Inflammatory macrophage (primary cell): ENCODE measurements around the gene DCAF17.
"Not testable (repeated sequence)": the region's sequence is repeated elsewhere in the genome, so short reads cannot be mapped to it uniquely, and the experiment has no call there.

Source experiments
- DNase-seq, 2 donors: peaks; one replicate each; pipeline ENCODE4 v3.0.0-alpha.2; 2020 to 2022

Gene DCAF17

GRCh38 chr2:171514908-171515582 is 81.0 kb downstream of the DCAF17 start:
- DNase-seq = no peak

GRCh38 chr2:171515672-171516298 is 81.8 kb downstream of the DCAF17 start:
- no peak for DNase-seq

GRCh38 chr2:171516793-171517192 is 82.8 kb downstream of the DCAF17 start:
- DNase-seq = no peak

GRCh38 chr2:171520471-171520870 is 86.4 kb downstream of the DCAF17 start:
- DNase-seq = no peak

GRCh38 chr2:171521361-171522051 is 87.5 kb downstream of the DCAF17 start:
- DNase-seq = no peak

GRCh38 chr2:171522052-171522787 is 88.2 kb downstream of the DCAF17 start, which contains the start of gene CYBRD1:
Gene CYBRD1 (plus strand): TSS chr2:171522474. CDS start chr2:171522546, 72 bp downstream.
- peak; percentile 64 to 73 for DNase-seq

GRCh38 chr2:171522788-171523087 is 88.7 kb downstream of the DCAF17 start:
- DNase-seq = peak in 1 of 2 donors; percentile 1

GRCh38 chr2:171523088-171524017 is 89.3 kb downstream of the DCAF17 start:
- peak; percentile 74 to 75 for DNase-seq

GRCh38 chr2:171524018-171524401 is 90.0 kb downstream of the DCAF17 start:
- peak in 1 of 2 donors; percentile 14 for DNase-seq

GRCh38 chr2:171529914-171530313 is 95.9 kb downstream of the DCAF17 start:
- no peak for DNase-seq

GRCh38 chr2:171530378-171530777 is 96.4 kb downstream of the DCAF17 start:
- no peak for DNase-seq

- DNase-seq = not testable (repeated sequence)
Measured at GRCh38 chr2:171530859-171531258, 96.8 kb downstream of the DCAF17 start.

GRCh38 chr2:171531291-171531690 is 97.3 kb downstream of the DCAF17 start:
- DNase-seq = peak in 1 of 2 donors; percentile 5

- DNase-seq = peak in 1 of 2 donors; percentile 6
Measured at GRCh38 chr2:171531836-171532450, 97.9 kb downstream of the DCAF17 start.

- no peak for DNase-seq
Measured at GRCh38 chr2:171533331-171533730, 99.3 kb downstream of the DCAF17 start.
